Measurements from ENCODE around the gene FANCD2. TPM values are rescaled to one million over a fixed set of nuclear protein-coding genes. Genes with fewer than 3 reads are reported as not detected.

FANCD2 gene
- total and polyA plus RNA-seq, 9 donors, result 2.0 to 4.3 (median 3.4) TPM

DNA sequence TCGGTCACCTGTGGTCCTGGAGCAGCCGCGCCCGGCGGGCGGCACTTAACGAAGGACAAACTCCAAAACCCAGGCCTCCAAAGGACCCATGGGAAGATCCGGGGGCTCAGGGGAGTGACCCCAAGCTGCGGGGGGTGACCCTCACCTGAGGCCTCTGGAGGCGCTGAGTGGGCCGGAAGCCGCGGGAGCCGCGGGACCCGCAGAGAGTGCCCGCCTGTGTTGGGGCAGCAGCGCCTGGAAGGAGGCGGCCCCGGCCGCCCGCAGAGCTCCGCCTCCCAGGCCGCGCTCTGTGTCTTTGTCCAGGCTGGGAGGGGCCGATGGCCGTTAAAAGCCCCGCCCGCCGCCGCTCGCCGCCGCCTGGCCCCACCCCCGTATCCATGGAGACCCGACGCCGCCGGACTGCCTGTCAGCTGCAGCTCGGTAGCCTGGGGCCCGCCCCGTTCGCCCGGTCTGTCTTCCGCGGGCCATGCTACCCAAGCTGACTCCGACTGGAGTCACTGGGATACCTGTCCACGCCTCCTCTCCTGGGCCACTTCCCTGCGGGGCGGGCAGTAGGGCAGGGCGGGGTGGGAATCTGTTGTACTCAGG is 15.3 kb upstream of the FANCD2 start:
- peak; percentile 96 to 98 (median 97) for DNase-seq
- H3K4me3 ChIP-seq, result peak overlapping the region; percentile 44
- peaks cover 10% of the 10 kb centered on the region for H3K4me1 ChIP-seq (ENCODE audit: insufficient read depth)
- 0% methylated on average over 20 to 51 of the region's 51 CpGs for WGBS, 3 donors
- H3K27ac ChIP-seq, result no peak overlapping the region
- intact Hi-C loops (cut with DNase I), result loop anchor here in 1 of 4 donors (10.0 kb wide), 1 partner anchor 66 kb away; no protein-coding TSS in a partner anchor
- no peaks in the 10 kb centered on the region for H3K27me3 ChIP-seq
- H3K9me3 ChIP-seq, result no peaks in the 10 kb centered on the region
- no peaks in the 10 kb centered on the region for H3K36me3 ChIP-seq
- TF ChIP-seq POLR2A (IDR thresholded peaks at IDR 0.05) (no peak), EP300 (IDR thresholded peaks at IDR 0.05) (no peak)
- TF ChIP-seq, protein P1, sequence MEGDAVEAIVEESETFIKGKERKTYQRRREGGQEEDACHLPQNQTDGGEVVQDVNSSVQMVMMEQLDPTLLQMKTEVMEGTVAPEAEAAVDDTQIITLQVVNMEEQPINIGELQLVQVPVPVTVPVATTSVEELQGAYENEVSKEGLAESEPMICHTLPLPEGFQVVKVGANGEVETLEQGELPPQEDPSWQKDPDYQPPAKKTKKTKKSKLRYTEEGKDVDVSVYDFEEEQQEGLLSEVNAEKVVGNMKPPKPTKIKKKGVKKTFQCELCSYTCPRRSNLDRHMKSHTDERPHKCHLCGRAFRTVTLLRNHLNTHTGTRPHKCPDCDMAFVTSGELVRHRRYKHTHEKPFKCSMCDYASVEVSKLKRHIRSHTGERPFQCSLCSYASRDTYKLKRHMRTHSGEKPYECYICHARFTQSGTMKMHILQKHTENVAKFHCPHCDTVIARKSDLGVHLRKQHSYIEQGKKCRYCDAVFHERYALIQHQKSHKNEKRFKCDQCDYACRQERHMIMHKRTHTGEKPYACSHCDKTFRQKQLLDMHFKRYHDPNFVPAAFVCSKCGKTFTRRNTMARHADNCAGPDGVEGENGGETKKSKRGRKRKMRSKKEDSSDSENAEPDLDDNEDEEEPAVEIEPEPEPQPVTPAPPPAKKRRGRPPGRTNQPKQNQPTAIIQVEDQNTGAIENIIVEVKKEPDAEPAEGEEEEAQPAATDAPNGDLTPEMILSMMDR (IDR thresholded peaks at IDR 0.05), result no peak

DNA sequence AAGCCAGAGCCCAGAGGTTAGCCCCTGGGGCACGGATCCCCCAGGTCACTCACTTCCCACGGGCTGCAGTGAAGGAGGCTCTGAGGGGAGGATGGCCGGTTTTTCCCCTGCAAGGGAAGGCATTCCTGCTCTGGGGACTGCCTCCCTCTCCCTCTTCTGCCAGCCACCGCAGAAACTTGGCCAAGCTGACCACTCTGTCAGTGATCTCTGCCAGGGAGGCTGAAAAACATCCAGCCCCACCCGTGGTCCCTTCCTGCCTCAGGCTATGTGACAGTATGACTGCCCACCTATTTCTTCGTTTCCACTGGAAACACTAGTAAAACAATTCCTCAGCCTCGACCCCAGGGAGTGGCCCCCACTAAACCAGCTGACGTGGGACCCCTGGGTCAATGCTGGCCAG is 14.6 kb upstream of the FANCD2 start:
- H3K27me3 ChIP-seq, result no peaks in the 10 kb centered on the region
- DNase-seq, result no peak
- no peaks in the 10 kb centered on the region for H3K36me3 ChIP-seq
- TF ChIP-seq, protein P1 (IDR thresholded peaks at IDR 0.05), result no peak
- TF ChIP-seq EP300 (IDR thresholded peaks at IDR 0.05) (no peak), POLR2A (IDR thresholded peaks at IDR 0.05) (no peak)
- H3K9me3 ChIP-seq, result no peaks in the 10 kb centered on the region
- 29 to 46% (median 32%) methylated on average over 6 to 8 of the region's 8 CpGs for WGBS, 3 donors
- peaks cover 14% of the 10 kb centered on the region for H3K4me1 ChIP-seq (ENCODE audit: insufficient read depth)
- intact Hi-C loops (cut with DNase I), result loop anchor here in 1 of 4 donors (10.0 kb wide), 1 partner anchor 67 kb away; no protein-coding TSS in a partner anchor
- H3K4me3 ChIP-seq, result peak overlapping the region; percentile 44
- no peak overlapping the region for H3K27ac ChIP-seq

DNA sequence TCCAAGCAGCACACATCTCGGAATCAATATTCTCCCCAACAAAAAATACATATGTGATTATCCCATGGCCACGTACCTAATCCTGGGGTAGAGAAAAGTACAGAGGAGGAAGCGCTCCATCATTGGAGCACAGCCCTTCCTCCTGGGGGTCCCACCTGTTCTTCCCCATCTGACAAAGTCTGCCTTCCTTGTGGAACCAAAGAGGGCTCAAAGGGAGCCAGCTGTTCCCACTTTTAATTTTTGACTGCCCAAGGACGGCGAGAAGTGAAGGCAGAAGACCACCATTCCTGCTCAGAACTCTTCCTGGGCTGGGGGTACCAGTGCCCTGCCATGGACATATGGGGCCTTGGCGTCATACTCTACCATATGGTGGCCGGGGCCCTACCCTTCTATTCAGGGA is 14.1 kb upstream of the FANCD2 start:
- no peak overlapping the region for H3K27ac ChIP-seq
- no peaks in the 10 kb centered on the region for H3K9me3 ChIP-seq
- H3K4me1 ChIP-seq (ENCODE audit: insufficient read depth), result peaks cover 14% of the 10 kb centered on the region
- intact Hi-C loops (cut with DNase I), result loop anchor here in 1 of 4 donors (10.0 kb wide), 1 partner anchor 67 kb away; no protein-coding TSS in a partner anchor
- no peak overlapping the region for H3K4me3 ChIP-seq
- H3K36me3 ChIP-seq, result no peaks in the 10 kb centered on the region
- WGBS, 3 donors, result 88 to 96% (median 93%) methylated on average over 7 of the region's 7 CpGs
- TF ChIP-seq, protein P1 (IDR thresholded peaks at IDR 0.05), result no peak
- TF ChIP-seq EP300 (IDR thresholded peaks at IDR 0.05) (no peak), POLR2A (IDR thresholded peaks at IDR 0.05) (no peak)
- DNase-seq, result no peak
- H3K27me3 ChIP-seq, result no peaks in the 10 kb centered on the region

DNA sequence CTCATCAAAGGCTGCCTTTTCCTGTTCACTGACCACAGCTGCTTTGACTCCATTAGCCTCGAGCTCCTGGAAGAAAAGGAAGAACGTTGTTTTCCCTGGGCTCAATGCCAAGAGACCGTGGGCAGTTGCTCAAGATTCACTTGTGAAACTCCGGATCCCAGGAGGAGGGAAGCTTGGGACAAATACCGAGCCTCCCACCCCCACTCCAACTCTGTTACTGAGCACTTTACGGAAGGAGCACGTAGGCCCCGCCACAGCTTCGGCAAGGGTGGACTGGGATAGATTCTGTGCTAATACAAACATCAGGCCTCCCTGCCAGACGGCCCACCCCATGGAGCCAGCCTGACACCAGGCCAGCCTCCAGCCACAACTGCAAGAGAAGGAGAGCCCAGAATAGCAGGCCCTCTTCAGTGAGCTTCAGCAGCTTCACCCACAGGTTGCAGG is 10.8 kb upstream of the FANCD2 start:
- Histone ChIP-seq H3K4me1 (ENCODE audit: insufficient read depth) (peaks cover 9% of the 10 kb centered on the region), H3K9me3 (no peaks in the 10 kb centered on the region), H3K27me3 (no peaks in the 10 kb centered on the region), H3K27ac (peak overlapping the region; percentile 5 to 83), H3K4me3 (no peak overlapping the region), H3K36me3 (no peaks in the 10 kb centered on the region)
- intact Hi-C loops (cut with DNase I), result loop anchor here in 1 of 4 donors (10.0 kb wide), 1 partner anchor 71 kb away; no protein-coding TSS in a partner anchor
- TF ChIP-seq POLR2A (IDR thresholded peaks at IDR 0.05), result no peak
- TF ChIP-seq, protein P1 (IDR thresholded peaks at IDR 0.05), result no peak
- no peak for TF ChIP-seq EP300 (IDR thresholded peaks at IDR 0.05)
- peak; percentile 87 to 95 (median 90) for DNase-seq
- WGBS, 3 donors, result 1 to 7% (median 2%) methylated on average over 10 of the region's 10 CpGs
